ENCODE data around the gene WNK2. TPM values are rescaled to one million over a fixed set of nuclear protein-coding genes. Genes with fewer than 3 reads are reported as not detected.

Gene WNK2
- total RNA-seq, 1 experiment from 2014 or later: 0.07 TPM

DNA sequence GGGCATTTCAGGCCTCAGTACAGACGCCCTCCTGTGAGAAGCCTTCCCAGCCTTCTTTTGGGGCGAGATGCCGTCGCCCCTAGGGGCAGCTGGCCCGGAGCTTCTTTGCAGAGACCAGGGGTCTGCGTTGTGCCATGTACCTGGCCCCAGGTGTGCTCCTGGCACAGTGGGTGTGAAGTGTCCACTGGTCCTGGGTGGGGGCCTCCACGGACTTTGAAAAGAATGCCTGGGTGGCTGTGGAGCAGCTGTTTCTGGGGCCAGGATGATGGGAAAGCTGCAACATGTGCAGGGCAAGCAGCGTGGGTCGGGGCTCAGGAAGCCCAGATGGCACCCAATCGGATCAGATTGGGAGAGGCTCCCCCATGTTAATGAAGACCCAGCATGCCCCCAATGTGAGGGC, 47.8 kb downstream of the WNK2 start:
- POLR2A ChIA-PET: interaction anchor here (0.9 kb wide), 1 partner anchor 9 kb away, joined by 3 read pairs; no protein-coding TSS in a partner anchor
- intact Hi-C loops (cut with micrococcal nuclease): no loop called here
- CTCF ChIA-PET: no interaction called here
- Mint-ChIP-seq H3K4me3 (ENCODE audit: unreplicated experiment) (no peak overlapping the region), H3K9me3 (ENCODE audit: unreplicated experiment) (no peaks in the 10 kb centered on the region), H3K4me1 (ENCODE audit: insufficient read depth, unreplicated experiment) (no peaks in the 10 kb centered on the region), H3K27ac (ENCODE audit: low read depth, unreplicated experiment) (no peak overlapping the region), H3K27me3 (ENCODE audit: insufficient read depth, unreplicated experiment) (peaks cover 18% of the 10 kb centered on the region), H3K36me3 (ENCODE audit: insufficient read depth, unreplicated experiment) (no peaks in the 10 kb centered on the region)
- TF ChIP-seq, protein P1, sequence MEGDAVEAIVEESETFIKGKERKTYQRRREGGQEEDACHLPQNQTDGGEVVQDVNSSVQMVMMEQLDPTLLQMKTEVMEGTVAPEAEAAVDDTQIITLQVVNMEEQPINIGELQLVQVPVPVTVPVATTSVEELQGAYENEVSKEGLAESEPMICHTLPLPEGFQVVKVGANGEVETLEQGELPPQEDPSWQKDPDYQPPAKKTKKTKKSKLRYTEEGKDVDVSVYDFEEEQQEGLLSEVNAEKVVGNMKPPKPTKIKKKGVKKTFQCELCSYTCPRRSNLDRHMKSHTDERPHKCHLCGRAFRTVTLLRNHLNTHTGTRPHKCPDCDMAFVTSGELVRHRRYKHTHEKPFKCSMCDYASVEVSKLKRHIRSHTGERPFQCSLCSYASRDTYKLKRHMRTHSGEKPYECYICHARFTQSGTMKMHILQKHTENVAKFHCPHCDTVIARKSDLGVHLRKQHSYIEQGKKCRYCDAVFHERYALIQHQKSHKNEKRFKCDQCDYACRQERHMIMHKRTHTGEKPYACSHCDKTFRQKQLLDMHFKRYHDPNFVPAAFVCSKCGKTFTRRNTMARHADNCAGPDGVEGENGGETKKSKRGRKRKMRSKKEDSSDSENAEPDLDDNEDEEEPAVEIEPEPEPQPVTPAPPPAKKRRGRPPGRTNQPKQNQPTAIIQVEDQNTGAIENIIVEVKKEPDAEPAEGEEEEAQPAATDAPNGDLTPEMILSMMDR (IDR thresholded peaks at IDR 0.05; ENCODE audit: unreplicated experiment): no peak
- no peak for DNase-seq (ENCODE audit: unreplicated experiment)
- no TSS peak for BruUV-seq (replicated peaks)

DNA sequence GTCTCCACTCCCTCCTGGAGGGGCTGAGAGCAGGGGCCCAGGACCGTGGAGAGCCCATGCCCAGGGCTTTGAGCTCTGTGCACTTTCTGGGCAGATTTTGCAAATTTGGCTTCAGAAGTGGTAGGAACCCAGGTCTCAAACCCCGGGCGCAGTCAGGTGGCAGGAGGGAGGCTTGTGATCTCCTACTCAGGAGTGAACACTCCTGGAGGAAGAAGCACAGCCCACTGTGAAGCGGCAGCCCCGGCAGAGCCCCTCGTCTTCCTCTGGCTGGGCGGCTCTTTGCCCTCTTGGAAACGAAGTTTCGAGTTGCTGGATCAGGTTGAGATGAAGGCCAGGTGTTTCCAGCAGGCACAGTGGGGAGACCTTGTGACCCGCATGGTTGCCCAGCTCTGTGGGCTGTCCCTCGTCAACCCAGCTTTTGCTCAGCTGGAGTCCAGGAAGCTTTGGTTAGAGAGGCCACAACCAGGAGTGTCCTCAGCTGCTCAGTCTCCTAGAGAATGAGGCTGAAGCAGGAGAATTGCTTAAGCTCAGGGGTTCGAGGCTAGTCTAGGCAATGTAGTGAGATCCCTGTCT, 48.5 kb downstream of the WNK2 start:
- Mint-ChIP-seq H3K27ac (ENCODE audit: low read depth, unreplicated experiment) (no peak overlapping the region), H3K27me3 (ENCODE audit: insufficient read depth, unreplicated experiment) (peaks cover 18% of the 10 kb centered on the region), H3K4me3 (ENCODE audit: unreplicated experiment) (no peak overlapping the region), H3K9me3 (ENCODE audit: unreplicated experiment) (no peaks in the 10 kb centered on the region), H3K36me3 (ENCODE audit: insufficient read depth, unreplicated experiment) (no peaks in the 10 kb centered on the region), H3K4me1 (ENCODE audit: insufficient read depth, unreplicated experiment) (no peaks in the 10 kb centered on the region)
- intact Hi-C loops (cut with micrococcal nuclease): no loop called here
- no peak for DNase-seq (ENCODE audit: unreplicated experiment)
- POLR2A ChIA-PET: no interaction called here
- BruUV-seq (replicated peaks): no TSS peak
- CTCF ChIA-PET: interaction anchor here (0.7 kb wide), 1 partner anchor 402 kb away, joined by 3 read pairs; no protein-coding TSS in a partner anchor
- TF ChIP-seq, protein P1 (IDR thresholded peaks at IDR 0.05; ENCODE audit: unreplicated experiment): no peak

- no peak for DNase-seq (ENCODE audit: unreplicated experiment)
- BruUV-seq (replicated peaks): no TSS peak
- Mint-ChIP-seq H3K9me3 (ENCODE audit: unreplicated experiment) (no peaks in the 10 kb centered on the region), H3K4me1 (ENCODE audit: insufficient read depth, unreplicated experiment) (no peaks in the 10 kb centered on the region), H3K4me3 (ENCODE audit: unreplicated experiment) (no peak overlapping the region), H3K36me3 (ENCODE audit: insufficient read depth, unreplicated experiment) (no peaks in the 10 kb centered on the region), H3K27me3 (ENCODE audit: insufficient read depth, unreplicated experiment) (peaks cover 18% of the 10 kb centered on the region), H3K27ac (ENCODE audit: low read depth, unreplicated experiment) (no peak overlapping the region)
- POLR2A ChIA-PET: no interaction called here
- TF ChIP-seq, protein P1 (IDR thresholded peaks at IDR 0.05; ENCODE audit: unreplicated experiment): no peak
- CTCF ChIA-PET: interaction anchor here (0.6 to 0.7 kb wide), 2 partner anchors 365 to 401 kb away, joined by 3 to 4 read pairs; no protein-coding TSS in a partner anchor
- intact Hi-C loops (cut with micrococcal nuclease): no loop called here
These were observed 49.1 kb downstream of the WNK2 start for GRCh38 chr9:93233033-93233432.

- Mint-ChIP-seq H3K36me3 (ENCODE audit: insufficient read depth, unreplicated experiment) (no peaks in the 10 kb centered on the region), H3K27me3 (ENCODE audit: insufficient read depth, unreplicated experiment) (peaks cover 18% of the 10 kb centered on the region), H3K4me3 (ENCODE audit: unreplicated experiment) (no peak overlapping the region), H3K4me1 (ENCODE audit: insufficient read depth, unreplicated experiment) (no peaks in the 10 kb centered on the region), H3K27ac (ENCODE audit: low read depth, unreplicated experiment) (no peak overlapping the region), H3K9me3 (ENCODE audit: unreplicated experiment) (no peaks in the 10 kb centered on the region)
- BruUV-seq (replicated peaks): no TSS peak
- DNase-seq (ENCODE audit: unreplicated experiment): no peak
- intact Hi-C loops (cut with micrococcal nuclease): no loop called here
- CTCF ChIA-PET: interaction anchor here (0.6 to 0.8 kb wide), 2 partner anchors 68 to 126 kb away, joined by 3 to 4 read pairs; no protein-coding TSS in a partner anchor
- TF ChIP-seq, protein P1 (IDR thresholded peaks at IDR 0.05; ENCODE audit: unreplicated experiment): no peak
- POLR2A ChIA-PET: interaction anchor here (1.0 kb wide), 1 partner anchor 10 kb away, joined by 3 read pairs; no protein-coding TSS in a partner anchor
These were observed 50.7 kb downstream of the WNK2 start for GRCh38 chr9:93234600-93234999.

All from MCF 10A (cell line).